NCI-H748 treated with DMSO at 0.1 percent for 48 hours (cell line): Measurements from ENCODE around the gene GAS2L2.
"Not testable (repeated sequence)": the region's sequence is repeated elsewhere in the genome, so short reads cannot be mapped to it uniquely, and the experiment has no call there.

ENCODE experiments used
- DNase-seq: peaks from one replicate; lab custom pipeline; 2025; lab: John Stamatoyannopoulos, UW

GAS2L2 gene

DNA sequence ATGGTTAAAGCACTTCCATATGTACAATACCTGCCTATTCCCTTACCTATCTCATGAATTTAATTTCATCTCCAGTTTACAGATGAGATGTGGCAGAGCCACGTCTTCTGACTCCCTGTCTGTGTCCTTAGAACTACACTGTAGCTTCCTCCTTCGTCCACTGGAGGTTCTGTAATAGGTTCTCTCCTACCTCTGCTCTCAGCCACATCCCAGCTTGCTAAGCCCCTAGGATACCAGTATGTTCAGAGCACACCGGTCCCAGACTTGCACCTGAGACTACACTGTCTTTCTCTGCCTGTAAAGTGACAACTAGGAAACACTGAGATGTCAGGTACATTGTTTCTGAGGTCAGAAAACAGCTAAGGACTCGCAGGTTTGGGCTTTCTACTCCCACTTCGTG is 25.4 kb downstream of the GAS2L2 start:
- DNase-seq: no peak

DNA sequence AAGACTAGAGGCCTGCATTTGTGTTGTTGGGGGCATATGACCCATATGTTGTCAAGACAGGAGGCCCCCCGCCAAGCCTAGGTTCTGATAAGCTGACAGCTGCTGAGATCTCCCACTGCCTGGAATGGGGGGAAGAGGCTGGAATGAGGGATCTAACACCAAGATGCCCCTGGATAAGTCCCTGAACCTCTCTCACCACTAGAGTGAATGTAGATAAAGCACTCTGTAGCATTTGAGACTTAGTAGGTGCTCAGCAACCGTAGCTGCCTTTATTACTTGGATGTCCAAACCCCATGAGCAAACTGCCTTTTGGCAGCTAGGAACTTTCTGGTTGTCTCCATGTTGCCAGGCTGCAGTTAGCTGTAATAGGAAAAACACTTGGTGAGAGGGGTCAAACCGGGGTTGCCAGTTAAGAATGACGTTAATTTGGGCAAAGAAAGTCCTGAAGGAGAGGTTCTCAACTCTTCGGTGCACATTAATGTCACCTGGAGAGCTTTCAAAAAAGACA is 26.0 kb downstream of the GAS2L2 start:
- DNase-seq: no peak

DNA sequence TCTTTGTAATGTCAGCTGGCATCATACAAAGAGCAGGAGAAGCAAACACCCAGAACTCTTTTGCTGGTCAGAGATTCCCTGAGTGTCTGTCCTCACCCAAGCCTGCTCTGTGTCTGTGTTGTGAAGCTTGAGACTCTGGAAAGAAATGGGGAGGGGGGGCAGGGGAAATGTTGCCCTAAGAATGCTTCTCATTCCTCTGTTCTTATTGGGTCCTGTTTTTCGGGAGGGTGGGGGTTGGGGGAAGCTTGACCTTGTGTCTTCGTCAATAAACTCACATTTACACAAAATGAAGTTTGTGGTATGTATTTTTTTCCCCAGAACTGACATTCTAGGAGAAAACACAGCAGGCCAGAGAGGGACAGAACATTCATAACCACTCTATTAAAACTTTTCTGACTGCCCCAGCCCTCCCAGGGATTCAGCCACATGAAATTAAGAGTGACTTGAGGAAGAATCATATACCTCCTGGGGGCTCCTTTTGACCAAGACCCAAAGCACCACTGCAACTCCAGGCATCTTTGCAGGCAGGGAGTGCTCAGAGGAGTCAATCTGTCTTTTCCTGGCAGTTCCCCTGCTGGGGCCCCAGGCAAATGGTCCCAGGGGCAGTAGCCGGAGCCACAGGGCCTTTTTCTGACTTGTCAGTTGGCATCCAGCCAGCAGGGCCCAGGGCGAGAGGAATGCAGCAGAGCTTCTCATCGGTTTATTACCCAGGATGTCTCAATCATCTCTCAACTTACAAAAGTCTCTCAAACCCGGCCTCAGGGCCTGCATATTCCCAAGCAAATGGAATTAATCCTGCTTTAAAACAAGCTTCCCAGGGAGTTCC is 26.7 kb downstream of the GAS2L2 start:
- DNase-seq: no peak

DNA sequence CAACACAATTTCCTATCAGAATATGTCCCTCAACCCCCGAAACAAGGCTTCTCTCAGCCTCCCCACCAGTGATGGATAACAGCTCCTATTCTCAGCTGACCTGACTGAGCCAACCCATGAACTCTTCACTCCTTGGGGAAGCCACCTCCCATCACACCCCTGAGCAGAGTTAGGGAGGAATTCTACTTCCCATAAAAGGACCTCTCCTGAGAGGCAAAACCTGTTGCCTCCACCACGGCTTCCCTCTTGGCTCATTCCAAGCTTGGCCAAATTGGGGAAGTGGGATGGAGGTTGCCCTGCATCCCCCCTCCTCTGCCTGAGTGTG is 27.3 kb downstream of the GAS2L2 start:
- DNase-seq: no peak

DNA sequence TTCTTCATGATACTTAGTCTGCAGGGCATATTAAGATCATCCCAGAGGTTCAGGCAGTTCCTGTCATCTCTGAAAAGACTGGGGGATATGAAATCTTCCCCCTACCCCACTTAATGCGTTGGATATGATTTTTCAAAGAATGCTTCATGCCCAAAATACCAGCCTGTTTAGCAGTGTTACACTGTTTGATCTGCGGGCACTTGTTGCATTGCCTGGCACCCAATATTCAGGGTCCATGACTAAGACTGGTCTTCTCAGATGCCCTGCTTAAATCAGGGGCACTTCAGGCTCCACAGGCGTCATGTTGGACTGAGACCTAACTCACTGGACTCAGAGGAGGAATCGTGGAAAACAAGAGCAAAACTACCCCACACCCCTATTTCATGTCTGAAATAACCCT is 28.0 kb downstream of the GAS2L2 start:
- no peak for DNase-seq

DNA sequence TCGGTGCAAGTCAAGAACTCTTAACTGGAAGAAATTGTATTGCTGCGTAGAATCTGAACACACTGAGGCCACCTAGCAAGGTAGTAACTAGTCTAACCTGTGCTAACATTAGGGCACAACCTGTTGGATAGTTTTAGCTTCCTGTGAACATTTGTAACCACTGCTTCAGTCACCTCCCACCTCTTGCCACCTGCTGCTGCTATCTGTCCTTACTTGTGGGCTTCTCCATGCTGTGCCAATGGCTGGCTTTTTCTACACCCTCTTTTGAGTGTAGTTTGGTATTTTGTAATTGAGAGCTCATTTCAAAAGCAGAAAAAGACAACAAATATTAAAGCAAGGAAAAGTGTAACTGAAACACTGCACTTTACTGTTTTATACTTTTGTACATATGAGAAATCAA is 29.3 kb downstream of the GAS2L2 start:
- DNase-seq: no peak

DNA sequence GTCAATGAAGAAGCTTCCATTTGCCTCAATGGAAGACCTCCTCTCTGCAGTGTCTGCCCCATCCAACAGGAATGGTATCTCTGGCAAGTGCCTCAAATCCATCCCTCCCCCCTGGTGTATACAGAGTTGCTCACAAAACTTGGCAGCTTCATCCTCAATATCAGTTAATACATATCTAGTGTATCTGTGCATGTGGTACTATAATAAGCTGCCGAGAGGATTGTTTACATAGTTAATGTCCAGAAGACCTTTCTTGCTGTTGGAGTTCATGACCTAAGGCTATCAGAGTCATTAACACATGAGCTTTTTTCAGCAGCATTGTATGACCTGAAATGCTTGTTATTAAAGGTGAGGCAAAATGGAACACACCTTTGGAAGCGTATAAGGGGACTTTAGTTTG is 35.6 kb downstream of the GAS2L2 start:
- DNase-seq: no peak

DNA sequence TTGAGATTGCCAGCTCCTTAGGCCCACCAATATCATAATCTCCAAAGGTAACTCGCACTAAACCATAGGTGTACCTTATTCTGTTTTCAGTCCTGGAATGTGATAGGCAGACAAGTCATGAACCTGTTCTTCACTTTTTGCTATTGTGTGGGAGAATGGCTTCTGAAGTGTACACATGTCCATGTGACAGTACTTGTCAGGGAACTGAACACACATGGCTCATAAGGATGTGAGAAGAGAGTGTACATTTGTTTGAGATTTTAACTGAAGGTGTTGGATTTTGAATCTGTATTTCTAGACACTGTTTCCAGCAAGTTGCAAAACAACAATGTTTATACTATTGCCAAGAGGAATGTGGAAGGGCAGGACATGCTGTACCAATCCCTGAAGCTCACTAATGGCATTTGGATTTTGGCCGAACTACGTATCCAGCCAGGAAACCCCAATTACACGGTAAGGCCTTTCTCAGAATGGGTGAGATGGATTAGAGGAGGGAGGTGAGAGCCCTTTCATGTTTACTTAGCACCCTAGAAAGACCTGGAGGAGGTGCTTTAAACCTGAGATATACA is 36.1 kb downstream of the GAS2L2 start:
- DNase-seq: no peak

DNA sequence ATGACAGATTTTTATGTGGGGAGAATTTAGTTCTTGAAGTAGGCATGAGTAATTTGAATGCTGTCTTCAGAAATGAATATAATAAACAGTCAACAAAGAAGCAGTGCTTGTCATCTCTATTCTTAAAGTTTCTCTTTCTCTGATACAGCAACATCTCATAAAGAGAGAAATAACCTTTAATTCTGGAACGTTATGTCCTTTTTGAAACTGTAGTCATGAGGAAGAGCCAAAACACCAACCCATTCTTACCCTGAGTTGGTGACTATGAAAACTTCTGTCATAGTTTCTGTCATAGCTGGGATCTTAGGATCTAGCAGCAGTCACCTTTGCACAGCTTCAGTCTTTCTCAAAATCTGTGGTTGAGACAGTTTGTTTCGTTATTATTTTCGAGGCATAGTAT is 36.9 kb downstream of the GAS2L2 start:
- DNase-seq: no peak

DNA sequence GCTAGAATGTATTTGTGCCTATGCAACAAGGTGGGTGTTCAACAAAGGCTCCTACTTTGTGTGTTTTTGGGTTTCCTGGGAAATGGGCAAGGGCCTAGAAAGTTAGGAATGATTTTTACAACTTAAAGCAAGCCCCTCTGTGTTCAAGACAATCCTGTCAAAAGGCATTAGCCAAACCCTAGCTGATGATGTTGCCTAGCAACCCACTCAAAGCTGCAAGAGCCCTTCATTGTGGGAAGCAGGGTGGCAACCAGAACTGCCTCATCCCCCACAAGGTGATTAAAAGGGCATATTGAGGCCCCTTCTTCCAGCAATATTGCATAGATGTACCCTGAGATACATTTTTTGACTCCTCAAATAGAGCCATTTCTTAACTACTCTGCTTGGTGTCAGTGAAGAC is 37.6 kb downstream of the GAS2L2 start:
- DNase-seq: no peak

DNA sequence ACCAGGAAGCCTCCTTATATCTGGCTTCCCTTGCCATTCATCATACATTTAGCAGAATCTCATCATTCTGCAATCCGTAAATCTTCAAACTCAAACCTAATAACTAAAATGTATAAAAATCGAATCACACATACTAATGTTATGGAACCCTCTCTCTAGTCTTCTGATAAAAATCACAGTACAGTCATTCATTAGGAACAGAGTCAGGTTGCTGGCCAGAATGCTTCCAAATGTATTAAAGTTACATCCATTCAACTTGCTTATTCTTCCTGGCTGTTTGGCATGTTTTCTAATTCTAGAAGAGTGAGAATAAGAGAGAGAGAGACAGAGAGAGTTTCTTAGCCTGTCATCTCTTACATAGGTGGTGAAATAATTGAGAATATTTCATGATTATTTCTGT is 38.1 kb downstream of the GAS2L2 start:
- no peak for DNase-seq

DNA sequence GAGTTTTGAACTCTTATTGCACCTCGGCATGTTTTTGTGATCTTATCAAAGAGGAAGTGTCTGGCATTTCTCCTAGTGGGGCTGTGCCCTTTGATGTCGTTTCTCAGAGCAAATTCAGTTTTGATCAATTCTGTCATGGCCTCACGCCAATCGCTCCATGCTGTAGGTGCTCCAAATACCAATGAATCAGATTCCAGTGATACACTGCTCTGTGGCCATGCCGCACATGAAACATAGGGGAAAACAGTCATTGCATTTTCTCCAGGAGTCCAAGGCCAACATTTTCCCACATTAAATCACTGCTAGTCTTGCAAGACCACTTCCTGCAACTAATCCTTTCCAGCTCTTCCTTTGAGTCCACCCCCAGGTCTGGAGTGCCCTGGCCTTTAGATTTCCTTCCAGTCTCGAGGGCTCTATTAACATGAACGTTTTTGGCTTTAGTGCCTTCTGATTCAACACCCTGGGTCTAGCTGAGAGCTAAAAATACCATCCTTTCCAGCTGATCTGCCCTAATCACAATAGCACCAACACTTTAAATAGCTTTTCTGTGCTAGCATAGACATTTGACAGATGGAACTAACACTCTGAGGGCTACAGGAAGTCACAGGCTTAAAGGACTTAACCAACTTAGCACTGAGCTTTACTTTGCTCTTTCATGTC is 39.8 kb downstream of the GAS2L2 start:
- DNase-seq: no peak

DNA sequence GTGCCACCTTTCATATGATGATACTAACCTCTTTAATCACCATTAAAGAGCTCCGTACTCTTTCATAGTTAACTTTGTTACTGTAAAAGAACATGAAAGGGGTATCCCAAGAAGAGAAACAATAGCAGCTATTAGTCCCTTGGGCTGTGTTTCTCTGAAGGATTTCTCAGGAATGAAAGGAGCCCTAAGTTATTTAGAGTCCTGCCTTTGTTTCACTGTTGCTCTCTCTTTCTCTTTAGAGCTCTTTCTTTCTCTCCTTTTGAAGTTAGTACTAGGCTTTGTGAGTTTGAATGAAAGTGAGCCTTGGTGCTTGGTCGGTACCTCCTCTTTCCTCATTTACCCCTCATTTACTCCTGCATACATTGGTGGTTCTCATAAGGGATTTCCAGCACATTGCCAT is 42.1 kb downstream of the GAS2L2 start:
- DNase-seq: no peak

DNA sequence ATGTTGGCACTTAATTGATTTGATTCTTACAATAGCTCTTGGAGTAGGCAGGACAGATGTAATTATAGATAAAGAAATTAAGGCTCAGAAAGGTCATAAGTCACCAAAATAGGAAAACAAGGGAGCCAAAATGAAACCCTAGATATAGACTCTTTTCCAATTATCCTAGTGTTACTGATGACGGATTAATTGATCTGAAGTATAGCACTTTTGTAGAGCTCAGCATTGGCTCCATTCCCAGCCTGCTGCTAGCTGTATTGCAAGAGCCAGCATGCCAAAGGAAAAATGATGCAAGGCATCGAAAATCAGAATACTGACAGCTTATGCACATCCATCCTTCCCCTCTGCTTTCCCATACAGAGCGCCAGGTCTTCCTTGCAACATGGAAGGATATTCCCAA is 43.2 kb downstream of the GAS2L2 start:
- no peak for DNase-seq

DNA sequence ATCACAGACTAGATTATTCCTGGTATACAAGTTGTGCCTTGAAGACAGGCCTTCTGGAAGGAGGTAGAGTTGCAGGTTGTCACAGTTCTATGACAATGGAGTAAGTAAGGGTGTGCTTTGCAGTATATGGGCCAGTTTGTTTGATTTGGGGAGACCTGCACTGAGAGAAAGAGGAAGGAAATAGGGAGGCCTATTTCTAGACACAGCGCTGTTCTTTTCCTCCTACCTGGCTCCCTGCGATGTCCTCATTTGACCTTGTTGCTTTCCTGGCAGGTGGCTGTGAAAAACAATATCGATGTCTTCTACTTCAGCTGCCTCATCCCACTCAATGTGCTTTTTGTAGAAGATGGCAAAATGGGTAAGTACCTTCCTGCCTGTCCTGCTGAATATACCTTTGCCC is 44.1 kb downstream of the GAS2L2 start:
- no peak for DNase-seq

DNA sequence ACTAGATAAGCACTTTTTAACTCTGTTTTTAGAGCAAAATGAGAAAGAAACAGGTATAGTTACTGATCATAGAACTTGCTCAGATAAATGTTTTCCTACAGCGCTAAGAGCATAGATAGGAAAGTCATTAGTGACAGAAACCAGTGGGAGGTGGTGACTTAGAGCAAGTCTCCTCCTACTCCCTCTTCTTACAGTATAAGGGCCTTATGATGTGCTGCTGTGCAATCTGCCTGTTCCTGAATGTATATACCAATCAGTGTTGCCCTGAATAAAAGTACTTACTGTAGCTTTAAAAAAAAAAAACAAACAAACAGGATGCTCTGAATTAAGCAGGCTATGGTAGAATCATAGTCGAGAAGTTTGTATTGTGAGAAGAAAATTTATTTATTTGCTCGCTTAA is 44.9 kb downstream of the GAS2L2 start:
- no peak for DNase-seq

DNA sequence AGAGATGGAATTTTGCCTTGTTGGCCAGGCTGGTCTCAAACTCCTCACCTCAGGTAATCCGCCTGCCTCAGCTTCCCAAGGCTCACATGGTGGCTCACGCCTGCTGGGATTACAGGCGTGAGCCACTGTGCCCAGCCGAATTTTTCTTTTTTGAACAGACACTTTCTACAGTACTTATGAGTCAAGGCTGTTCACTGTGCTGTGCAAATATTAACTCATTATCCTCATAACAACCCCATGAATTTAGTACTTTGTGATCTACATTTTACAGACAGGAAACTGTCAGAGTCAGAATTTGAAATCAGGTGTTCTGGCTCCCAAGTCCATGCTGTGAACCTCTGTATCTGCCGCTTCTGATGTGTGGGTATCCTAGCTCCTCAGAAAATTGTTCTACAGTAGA is 47.3 kb downstream of the GAS2L2 start:
- no peak for DNase-seq

DNA sequence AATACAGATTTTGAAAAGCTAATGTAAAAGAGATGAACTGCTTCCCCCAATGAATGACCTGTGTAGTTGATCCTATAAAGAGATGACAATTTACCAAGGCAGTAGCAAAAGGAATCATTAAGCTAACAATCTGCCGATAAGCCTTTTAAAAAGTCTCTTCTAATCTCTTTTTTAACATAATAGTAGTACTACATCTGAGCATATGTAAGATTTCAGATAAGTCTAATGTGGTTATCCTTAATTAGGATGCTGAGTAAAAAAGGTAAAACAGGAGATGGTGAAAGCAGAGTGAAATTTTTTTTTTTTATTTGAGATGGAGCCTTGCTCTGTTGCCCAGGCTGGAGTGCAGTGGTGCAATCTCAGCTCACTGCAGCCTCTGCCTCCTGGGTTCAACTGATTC is 47.8 kb downstream of the GAS2L2 start:
- no peak for DNase-seq

DNA sequence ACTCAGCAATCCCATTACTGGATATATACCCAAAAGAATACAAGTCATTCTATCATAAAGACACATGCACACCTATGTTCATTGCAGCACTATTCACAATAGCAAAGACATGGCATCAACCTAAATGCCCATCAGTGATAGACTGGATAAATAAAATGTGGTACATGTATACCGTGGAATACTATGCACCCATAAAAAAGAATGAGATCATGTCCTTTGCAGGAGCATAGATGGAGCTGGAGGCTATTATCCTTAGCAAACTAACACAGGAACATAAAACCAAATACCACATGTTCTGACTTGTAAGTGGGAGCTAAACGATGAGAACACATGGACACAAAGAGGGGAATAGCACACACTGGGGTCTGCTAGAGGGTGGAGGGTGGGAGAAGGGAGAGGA is 49.7 kb downstream of the GAS2L2 start:
- not testable (repeated sequence) for DNase-seq

DNA sequence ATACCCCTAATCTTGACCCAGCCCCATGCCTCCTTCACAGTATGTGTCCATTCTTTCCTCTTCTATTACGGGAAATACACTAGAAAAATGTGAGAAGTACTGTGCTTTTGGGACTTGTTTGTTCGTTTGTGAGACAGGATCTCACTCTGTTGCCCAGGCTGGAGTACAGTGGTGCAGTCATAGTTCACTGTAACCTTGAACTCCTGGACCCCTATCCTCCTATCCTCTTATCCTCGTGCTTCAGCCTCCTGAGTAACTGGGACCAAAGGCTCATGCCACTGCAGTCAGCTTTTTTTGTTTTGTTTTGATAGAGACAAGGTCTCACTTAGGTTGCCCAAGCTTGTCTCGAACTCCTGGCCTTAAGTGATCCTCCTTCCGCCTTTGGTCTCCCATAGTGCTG is 51.5 kb downstream of the GAS2L2 start:
- DNase-seq: no peak

DNA sequence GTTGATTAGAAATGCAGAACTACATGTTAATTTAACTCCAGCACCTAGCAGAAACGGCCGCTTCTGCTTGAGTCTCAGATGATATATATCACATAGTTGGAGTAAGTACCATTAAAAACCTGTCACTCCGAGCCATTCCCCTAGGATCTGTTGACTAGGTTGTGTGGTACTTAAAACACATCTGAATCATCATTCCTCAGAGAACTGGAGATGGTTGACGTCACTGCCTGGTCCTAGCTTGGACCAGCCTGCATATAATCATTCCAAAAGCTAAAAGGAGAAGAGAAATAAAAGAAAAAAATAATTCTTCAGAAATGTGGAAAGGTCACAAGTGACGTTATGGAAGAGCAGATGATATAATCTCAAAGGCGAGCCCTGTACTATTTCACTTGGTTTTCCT is 52.9 kb downstream of the GAS2L2 start:
- no peak for DNase-seq

DNA sequence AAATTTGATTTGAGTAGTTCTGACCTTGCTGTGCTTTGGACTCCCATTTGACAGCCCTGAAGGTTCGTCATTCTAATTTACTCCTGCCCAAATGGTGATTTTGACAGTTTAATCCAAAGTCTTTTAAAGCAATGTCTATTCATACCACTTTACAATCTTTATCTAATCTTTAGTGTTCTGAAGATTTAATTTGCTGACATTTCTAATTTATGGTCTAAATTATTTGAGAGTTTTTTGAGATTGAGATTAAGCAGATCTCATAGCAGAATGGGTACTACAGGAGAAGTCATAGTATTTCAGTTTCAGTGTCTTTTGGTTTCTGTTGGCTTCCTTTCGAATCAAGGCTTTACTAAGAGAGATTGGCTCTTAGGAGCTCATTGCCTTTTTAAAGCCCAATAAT is 54.2 kb downstream of the GAS2L2 start:
- no peak for DNase-seq

DNA sequence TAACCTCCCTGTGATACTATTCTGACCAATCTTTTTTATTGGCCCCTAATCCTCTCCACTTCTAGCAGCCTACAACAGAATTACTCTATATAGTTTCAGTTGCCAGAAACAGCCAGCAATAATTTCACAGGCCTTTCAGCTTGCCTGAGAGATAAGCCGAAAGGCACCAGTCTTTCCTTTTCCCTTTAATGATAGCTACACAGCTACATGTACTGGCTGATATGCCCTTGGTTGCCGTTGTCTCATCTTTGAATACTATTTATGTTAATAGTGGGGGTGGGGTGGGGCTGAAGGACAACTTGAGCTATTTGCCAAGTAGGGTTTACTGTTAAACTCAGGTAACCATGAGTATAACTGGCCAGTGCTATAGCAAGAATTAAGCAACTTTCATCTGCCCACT is 57.4 kb downstream of the GAS2L2 start:
- no peak for DNase-seq

DNA sequence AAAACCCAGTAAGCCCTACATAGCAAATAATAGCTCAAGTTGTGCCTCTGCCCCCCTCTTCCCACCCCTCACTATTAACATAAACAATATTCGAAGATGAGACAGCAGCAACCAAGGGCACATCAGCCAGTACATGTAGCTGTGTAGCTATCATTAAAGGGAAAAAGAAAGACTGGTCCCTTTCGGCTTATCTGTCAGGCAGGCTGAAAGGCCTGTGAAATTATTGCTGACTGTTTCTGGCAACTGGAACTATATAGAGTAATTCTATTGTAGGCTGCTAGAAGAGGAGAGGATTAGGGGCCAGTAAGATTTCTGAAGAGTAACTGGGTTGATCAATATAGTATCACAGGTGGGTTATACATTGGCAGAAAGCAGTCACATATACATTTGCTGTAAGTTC is 58.1 kb downstream of the GAS2L2 start:
- no peak for DNase-seq
